ENCODE results near the gene NLE1. TPM values are rescaled to one million over a fixed set of nuclear protein-coding genes. Genes with fewer than 3 reads are reported as not detected.

NLE1 gene
- total RNA-seq, 1 experiment from 2014 or later: 36.2 TPM

- Mint-ChIP-seq H3K27ac (ENCODE audit: low read depth, unreplicated experiment) (no peak overlapping the region), H3K4me3 (ENCODE audit: unreplicated experiment) (no peak overlapping the region), H3K4me1 (ENCODE audit: insufficient read depth, unreplicated experiment) (peaks cover 10% of the 10 kb centered on the region), H3K9me3 (ENCODE audit: unreplicated experiment) (no peaks in the 10 kb centered on the region), H3K36me3 (ENCODE audit: insufficient read depth, unreplicated experiment) (no peaks in the 10 kb centered on the region), H3K27me3 (ENCODE audit: insufficient read depth, unreplicated experiment) (no peaks in the 10 kb centered on the region)
- intact Hi-C loops (cut with micrococcal nuclease): no loop called here
- DNase-seq (ENCODE audit: unreplicated experiment): no peak
- TF ChIP-seq, protein P1, sequence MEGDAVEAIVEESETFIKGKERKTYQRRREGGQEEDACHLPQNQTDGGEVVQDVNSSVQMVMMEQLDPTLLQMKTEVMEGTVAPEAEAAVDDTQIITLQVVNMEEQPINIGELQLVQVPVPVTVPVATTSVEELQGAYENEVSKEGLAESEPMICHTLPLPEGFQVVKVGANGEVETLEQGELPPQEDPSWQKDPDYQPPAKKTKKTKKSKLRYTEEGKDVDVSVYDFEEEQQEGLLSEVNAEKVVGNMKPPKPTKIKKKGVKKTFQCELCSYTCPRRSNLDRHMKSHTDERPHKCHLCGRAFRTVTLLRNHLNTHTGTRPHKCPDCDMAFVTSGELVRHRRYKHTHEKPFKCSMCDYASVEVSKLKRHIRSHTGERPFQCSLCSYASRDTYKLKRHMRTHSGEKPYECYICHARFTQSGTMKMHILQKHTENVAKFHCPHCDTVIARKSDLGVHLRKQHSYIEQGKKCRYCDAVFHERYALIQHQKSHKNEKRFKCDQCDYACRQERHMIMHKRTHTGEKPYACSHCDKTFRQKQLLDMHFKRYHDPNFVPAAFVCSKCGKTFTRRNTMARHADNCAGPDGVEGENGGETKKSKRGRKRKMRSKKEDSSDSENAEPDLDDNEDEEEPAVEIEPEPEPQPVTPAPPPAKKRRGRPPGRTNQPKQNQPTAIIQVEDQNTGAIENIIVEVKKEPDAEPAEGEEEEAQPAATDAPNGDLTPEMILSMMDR (IDR thresholded peaks at IDR 0.05; ENCODE audit: unreplicated experiment): no peak
- BruUV-seq (replicated peaks): no TSS peak
- CTCF ChIA-PET: interaction anchor here (0.6 to 2.0 kb wide), 3 partner anchors 64 to 350 kb away, joined by 3 to 7 read pairs (median 6); no protein-coding TSS in a partner anchor
- POLR2A ChIA-PET: interaction anchor here (0.6 kb wide), 1 partner anchor 74 kb away, joined by 3 read pairs; no protein-coding TSS in a partner anchor
These were observed 22.6 kb upstream of the NLE1 start for GRCh38 chr17:35164716-35165115.

DNA sequence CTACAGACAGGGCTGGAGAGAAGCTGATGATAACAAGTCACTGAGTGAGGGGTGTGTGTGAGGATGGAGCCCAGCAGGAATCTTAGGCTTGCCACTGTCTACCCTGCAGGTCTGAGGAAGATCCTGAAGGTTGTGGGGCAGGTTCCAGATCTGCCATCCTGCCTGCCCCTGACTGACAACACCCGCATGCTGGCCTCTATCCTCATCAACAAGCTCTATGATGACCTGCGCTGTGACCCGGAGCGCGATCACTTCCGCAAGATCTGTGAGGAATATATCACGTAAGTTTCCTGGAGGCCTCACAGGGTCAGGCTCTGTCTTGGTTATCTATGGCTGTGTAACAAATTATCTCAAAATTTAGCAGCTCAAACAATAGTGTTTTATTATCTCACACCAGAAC lies 21.8 kb upstream of the NLE1 start:
- ChIA-PET CTCF (interaction anchor here (0.7 kb wide), 1 partner anchor 22 kb away, joined by 3 read pairs; no protein-coding TSS in a partner anchor), POLR2A (no interaction called here)
- Mint-ChIP-seq H3K9me3 (ENCODE audit: unreplicated experiment) (no peaks in the 10 kb centered on the region), H3K4me3 (ENCODE audit: unreplicated experiment) (no peak overlapping the region), H3K27me3 (ENCODE audit: insufficient read depth, unreplicated experiment) (no peaks in the 10 kb centered on the region), H3K27ac (ENCODE audit: low read depth, unreplicated experiment) (no peak overlapping the region), H3K4me1 (ENCODE audit: insufficient read depth, unreplicated experiment) (peaks cover 16% of the 10 kb centered on the region), H3K36me3 (ENCODE audit: insufficient read depth, unreplicated experiment) (no peaks in the 10 kb centered on the region)
- TF ChIP-seq, protein P1 (IDR thresholded peaks at IDR 0.05; ENCODE audit: unreplicated experiment): no peak
- DNase-seq (ENCODE audit: unreplicated experiment): no peak
- BruUV-seq (replicated peaks): no TSS peak
- intact Hi-C loops (cut with micrococcal nuclease): no loop called here

DNA sequence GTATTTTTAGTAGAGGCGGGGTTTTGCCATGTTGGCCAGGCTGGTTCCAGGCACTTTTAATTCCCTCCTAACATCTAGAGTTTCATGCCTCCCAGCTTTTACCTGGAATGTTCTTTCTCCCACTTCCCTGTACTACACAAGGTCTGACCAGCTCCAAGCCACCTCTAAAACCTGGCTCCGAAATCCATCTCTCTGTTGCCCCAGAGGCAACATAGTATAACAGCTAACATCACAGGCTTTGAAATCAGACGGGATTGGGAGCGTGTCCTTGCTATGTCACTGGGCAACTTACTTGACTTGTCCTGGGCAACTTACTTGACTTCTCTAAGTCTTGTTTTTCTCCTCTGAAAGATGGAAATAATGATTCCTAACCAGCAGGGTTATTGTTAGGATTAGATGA lies 20.7 kb upstream of the NLE1 start:
- CTCF ChIA-PET: interaction anchor here (0.6 to 0.8 kb wide), 3 partner anchors 10 to 371 kb away, joined by 3 read pairs; no protein-coding TSS in a partner anchor

GRCh38 chr17:35161281-35161761 lies 19.2 kb upstream of the NLE1 start:
- BruUV-seq (replicated peaks): no TSS peak
- no peak overlapping the region for H3K4me3 Mint-ChIP-seq (ENCODE audit: unreplicated experiment)
- TF ChIP-seq, protein P1 (IDR thresholded peaks at IDR 0.05; ENCODE audit: unreplicated experiment): no peak
- CTCF ChIA-PET: interaction anchor here (0.6 to 1.0 kb wide), 2 partner anchors 17 to 373 kb away, joined by 3 read pairs; no protein-coding TSS in a partner anchor
- intact Hi-C loops (cut with micrococcal nuclease): no loop called here
- H3K4me1 Mint-ChIP-seq (ENCODE audit: insufficient read depth, unreplicated experiment): peaks cover 11% of the 10 kb centered on the region
- no peaks in the 10 kb centered on the region for H3K9me3 Mint-ChIP-seq (ENCODE audit: unreplicated experiment)
- no peak for DNase-seq (ENCODE audit: unreplicated experiment)
- no peak overlapping the region for H3K27ac Mint-ChIP-seq (ENCODE audit: low read depth, unreplicated experiment)
- H3K36me3 Mint-ChIP-seq (ENCODE audit: insufficient read depth, unreplicated experiment): no peaks in the 10 kb centered on the region
- POLR2A ChIA-PET: no interaction called here
- no peaks in the 10 kb centered on the region for H3K27me3 Mint-ChIP-seq (ENCODE audit: insufficient read depth, unreplicated experiment)

More for the DNA sequence above, 20.7 kb upstream of the NLE1 start:
- DNase-seq (ENCODE audit: unreplicated experiment): no peak
- Mint-ChIP-seq H3K4me1 (ENCODE audit: insufficient read depth, unreplicated experiment) (peaks cover 15% of the 10 kb centered on the region), H3K9me3 (ENCODE audit: unreplicated experiment) (no peaks in the 10 kb centered on the region), H3K4me3 (ENCODE audit: unreplicated experiment) (no peak overlapping the region), H3K36me3 (ENCODE audit: insufficient read depth, unreplicated experiment) (no peaks in the 10 kb centered on the region), H3K27ac (ENCODE audit: low read depth, unreplicated experiment) (no peak overlapping the region), H3K27me3 (ENCODE audit: insufficient read depth, unreplicated experiment) (no peaks in the 10 kb centered on the region)
- no TSS peak for BruUV-seq (replicated peaks)
- POLR2A ChIA-PET: no interaction called here
- TF ChIP-seq, protein P1 (IDR thresholded peaks at IDR 0.05; ENCODE audit: unreplicated experiment): no peak
- intact Hi-C loops (cut with micrococcal nuclease): no loop called here

Measured in MCF 10A (cell line).